ENCODE measurements around the gene SRGN.

The SRGN gene

GRCh38 chr10:69061305-69062161 is 26.4 kb upstream of the SRGN start:
- no peak for DNase-seq

GRCh38 chr10:69062901-69063300 is 25.0 kb upstream of the SRGN start:
- DNase-seq, result no peak

DNA sequence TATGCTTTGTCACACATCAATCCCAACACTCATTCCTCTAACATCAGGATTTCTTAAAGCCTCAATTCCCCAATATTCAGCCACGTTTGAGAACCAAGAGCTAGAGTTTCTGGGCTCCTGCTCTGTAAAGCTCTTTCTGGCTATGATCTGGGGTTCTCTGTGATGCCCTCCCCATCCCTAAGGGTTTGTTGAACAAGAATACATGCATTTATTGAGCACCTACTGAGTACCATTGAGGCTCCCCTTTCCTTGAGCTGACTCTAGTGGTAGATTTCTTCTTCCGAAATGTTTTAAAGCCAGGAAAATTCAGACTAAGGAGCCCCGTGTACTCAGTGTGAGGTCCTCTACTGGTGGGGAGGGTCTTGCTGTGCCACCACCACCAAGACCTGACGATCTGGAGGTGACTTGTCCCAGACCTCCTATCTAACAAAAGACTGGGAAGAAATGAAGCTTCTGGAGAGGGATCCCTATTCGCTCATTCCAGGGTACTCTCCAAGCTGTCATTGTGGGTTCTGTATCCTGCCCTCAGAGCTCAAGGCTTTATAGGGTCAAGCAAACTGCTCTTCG is 23.1 kb upstream of the SRGN start:
- DNase-seq, result no peak

GRCh38 chr10:69065406-69066361 is 22.2 kb upstream of the SRGN start:
- DNase-seq, result no peak

- no peak for DNase-seq
These were observed 20.7 kb upstream of the SRGN start for GRCh38 chr10:69067189-69067588.

DNA sequence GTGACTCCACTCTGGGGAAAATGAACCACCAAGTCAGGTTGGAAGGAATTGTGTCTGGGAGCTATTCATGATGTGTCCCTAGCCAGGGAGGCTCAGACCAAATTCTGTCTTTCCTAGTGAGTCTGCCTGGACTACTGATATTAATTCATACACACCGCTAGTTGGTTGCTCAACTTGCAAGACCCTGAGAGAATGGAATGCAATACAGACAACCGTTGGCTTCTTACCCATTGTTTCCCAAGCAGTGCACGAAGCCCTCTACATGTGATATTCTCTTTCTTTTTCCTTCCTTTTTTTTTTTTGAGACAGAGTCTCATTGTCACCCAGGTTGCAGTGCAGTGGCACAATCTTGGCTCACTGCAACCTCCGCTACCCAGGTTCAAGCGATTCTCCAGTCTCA is 19.4 kb upstream of the SRGN start:
- DNase-seq, result no peak

GRCh38 chr10:69069090-69070042 is 18.5 kb upstream of the SRGN start:
- no peak for DNase-seq

GRCh38 chr10:69070951-69071350 is 17.0 kb upstream of the SRGN start:
- DNase-seq, result no peak

DNA sequence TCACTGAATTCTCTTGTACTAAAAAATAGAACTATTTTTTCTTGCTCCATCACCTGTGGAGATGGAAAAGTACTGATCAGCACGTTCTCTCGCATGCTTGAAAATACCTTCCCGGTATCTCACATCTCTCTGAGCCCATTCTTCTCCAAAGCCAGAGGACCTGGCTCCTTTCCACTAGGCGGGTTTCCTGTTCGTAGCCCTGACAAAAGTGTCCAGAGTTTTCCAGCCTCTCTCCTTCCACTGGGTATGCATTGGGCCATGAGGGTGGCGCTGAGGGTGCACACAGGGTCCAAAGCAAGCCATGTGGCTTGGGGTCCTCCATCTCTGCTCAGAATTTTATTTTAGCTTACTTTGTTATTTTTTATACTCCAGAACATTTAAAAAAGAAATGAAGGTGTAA is 16.3 kb upstream of the SRGN start:
- DNase-seq, result no peak

DNA sequence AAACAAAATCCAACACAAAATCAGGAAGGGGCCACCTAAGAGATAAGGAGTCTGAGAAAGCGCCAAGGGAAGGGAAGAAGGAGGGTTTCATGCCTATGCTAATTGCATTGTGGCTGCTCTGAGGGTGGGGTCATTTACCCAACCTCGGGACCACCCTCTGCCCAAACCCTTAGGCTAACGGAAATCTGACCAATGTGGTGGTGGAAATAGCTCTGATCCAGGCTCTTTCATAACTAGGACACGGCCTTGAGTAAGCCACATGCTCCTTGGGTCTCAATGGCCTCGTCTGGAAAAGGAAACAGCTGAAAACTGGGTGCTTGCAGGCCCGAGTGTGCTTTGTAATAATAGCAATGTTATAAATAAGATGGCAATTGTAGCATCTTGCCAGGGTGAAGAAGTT is 14.9 kb upstream of the SRGN start:
- no peak for DNase-seq

DNA sequence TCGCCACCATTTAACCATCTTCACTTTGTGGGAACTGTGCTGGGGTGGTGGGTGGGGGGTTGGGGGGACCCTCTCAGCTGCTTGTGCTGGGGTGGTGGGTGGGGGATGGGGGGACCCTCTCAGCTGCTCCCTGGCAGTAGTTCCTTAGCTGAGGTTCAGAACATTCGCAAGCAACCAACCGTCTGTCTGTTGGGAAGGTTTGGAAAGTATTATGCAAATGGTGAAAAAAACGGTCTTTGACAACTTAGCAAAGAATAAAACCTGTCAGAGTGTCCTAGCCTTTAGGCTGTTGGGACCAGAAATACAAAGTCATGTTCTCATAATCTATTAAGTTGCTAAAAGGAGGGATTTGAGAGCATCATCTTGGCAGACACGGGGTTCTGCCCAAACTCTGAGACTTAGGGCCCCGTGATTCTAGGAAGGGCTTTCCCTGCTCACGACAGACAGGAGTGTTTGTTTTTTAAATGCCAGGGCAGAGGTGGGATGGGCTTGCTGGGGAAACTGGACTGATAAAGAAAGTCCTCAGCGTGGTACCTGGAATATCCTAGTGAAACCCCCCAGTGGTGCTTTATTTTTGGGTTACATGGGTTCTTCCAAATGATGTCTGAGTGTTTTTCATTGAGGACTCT is 14.1 kb upstream of the SRGN start:
- DNase-seq, result no peak

- DNase-seq, result no peak
These were observed 13.4 kb upstream of the SRGN start for GRCh38 chr10:69074532-69074931.

GRCh38 chr10:69075431-69075830 is 12.5 kb upstream of the SRGN start:
- DNase-seq, result no peak

GRCh38 chr10:69078311-69078710 is 9.6 kb upstream of the SRGN start:
- no peak for DNase-seq

DNA sequence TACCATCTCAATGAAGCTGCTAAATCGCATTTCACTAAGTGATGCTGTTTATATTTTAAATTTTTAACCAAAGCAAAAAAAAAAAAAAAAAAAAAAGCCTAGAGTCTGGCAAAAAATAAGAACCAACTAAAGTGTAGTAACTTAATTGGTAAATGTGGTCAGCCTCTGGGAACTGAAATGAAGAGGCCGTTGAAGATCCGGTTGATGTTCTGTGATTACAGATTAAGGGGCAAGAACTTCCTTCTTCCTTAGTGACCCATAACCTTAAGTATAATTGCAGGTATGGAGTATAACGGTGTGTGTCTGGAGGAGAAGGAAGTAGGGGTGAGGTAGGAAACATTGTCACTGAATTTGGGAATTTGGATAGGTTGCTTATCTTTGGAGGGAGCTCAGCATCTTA is 7.7 kb upstream of the SRGN start:
- DNase-seq, result no peak

DNA sequence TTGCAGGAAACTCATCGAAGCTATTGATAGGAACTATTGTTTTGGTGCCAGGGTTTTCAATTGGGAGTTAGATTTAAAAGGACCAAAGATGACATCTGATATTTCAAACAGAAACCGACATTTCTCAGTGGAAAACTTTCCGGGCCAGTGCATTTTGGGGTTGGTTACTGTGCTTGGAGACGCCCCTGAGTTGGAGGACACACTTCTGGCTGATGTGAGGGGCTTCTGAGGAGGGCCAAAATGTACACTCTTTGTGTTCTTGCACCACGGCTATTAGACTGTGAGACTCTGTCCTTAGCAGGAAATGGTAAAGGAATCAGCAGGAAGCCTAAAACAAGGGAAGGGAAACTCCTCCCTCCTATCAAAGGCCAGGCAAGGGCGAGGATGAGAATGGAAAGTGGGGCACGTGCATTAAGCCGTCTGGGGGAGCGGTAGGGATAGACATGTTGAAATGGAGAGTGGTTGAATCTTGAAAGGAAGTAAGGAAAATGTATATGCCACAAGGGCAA is 1.8 kb upstream of the SRGN start:
- no peak for DNase-seq

DNA sequence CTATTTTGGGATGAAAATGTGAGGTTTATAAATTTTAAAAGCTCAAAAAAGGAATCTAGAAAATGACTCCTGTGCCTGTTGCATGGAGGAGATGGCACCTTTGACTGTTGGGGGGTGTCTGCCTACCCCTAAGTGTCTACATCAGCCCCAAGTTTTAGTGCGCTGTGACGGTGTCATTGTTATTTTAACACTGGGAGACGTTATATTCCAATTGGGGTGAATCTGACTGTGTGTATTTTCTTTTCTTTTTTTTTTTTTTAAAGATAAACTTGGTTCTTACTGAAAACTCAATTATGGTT is 517 bp downstream of the SRGN start:
- DNase-seq, result no peak

GRCh38 chr10:69088801-69089501 is 1.0 kb downstream of the SRGN start:
- DNase-seq, result no peak

DNA sequence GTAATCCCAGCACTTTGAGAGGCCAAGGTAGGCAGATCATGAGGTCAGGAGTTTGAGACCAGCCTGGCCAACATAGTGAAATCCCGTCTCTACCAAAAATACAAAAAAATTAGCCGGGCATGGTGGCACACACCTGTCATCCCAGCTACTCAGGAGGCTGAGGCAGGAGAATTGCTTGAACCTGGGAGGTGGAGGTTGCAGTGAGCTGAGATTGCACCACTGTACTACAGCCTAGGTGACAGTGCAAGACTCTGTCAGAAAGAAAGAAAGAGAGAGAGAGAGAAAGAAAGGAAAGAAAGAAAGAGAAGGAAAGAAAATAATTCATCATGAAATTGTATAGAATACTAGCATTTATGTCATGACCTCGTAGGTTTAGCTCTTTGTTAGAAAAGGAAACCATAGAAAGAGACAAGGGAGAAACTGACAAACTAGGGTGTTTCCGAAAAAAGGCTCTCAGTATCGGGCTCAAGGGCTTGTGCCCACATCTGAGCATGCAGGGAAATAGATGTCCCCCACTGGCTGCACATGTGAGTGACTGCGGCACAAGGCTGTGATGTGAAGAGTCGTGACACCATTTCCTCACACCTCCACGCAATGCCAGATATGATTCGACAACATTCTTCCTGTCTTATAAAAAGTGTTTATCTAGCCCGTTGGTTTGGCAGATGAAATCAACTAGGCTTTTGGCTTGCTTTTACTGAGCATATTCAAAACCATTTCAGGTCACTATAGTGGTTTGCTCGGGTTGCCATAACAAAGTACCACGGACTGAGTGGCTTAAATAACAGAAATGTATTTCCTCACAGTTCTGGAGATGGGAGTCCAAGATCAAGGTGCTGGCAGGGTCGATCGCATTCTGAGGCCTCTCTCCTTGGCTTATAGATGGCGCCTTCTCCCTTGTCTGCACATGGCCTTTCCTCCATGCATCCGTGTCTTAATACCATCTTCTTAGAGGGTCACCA is 2.0 kb downstream of the SRGN start:
- no peak for DNase-seq

- no peak for DNase-seq
These were observed 2.8 kb downstream of the SRGN start for GRCh38 chr10:69090685-69091084.
